Esophagus squamous epithelium (tissue), 4 donors: ENCODE results near the gene EMCN.

Experiments
- POLR2A ChIP-seq, 4 donors: fragments of 450-650 bp; IDR thresholded peaks; one replicate each; pipeline ENCODE4 v1.6.1; 2017; ENCODE audit warnings: antibody characterized with exemption in 4 of 4, mild to moderate bottlenecking in 4 of 4, moderate library complexity in 3 of 4
- TF ChIP-seq, protein P1 (sequence below), 6 experiments: fragments of 450-650 bp in 4 of 6; fragments of 200-600 bp in 2 of 6; sonication (generic) in 2 of 6; IDR thresholded peaks; one replicate each; pipeline ENCODE4 v1.5.1; 2016 to 2019; ENCODE audit warnings: antibody characterized with exemption in 6 of 6, mild to moderate bottlenecking in 4 of 6, moderate library complexity in 4 of 6

DNA sequence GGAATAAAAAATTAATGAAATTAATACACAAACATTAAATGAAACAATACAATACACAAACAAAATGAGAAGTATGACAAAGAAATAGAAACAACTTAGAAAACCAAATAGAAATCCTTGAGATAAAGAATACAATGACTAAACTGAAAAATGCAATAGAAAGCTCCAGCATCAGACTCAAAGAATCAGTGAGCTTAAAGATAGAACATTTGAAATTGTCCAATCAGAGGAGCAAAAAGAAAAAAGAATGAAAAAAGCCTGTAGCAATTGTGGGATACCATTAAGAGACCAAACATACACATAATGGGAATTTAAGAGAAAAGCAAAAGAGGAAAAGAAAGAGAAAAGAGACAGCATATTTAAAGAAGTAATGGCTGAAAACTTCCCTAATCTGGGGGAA lies 25.7 kb downstream of the EMCN start:
- TF ChIP-seq, protein P1, sequence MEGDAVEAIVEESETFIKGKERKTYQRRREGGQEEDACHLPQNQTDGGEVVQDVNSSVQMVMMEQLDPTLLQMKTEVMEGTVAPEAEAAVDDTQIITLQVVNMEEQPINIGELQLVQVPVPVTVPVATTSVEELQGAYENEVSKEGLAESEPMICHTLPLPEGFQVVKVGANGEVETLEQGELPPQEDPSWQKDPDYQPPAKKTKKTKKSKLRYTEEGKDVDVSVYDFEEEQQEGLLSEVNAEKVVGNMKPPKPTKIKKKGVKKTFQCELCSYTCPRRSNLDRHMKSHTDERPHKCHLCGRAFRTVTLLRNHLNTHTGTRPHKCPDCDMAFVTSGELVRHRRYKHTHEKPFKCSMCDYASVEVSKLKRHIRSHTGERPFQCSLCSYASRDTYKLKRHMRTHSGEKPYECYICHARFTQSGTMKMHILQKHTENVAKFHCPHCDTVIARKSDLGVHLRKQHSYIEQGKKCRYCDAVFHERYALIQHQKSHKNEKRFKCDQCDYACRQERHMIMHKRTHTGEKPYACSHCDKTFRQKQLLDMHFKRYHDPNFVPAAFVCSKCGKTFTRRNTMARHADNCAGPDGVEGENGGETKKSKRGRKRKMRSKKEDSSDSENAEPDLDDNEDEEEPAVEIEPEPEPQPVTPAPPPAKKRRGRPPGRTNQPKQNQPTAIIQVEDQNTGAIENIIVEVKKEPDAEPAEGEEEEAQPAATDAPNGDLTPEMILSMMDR (IDR thresholded peaks at IDR 0.05): no peak
- no peak for TF ChIP-seq POLR2A (IDR thresholded peaks at IDR 0.05)
